Kidney epithelial cell (primary cell): ENCODE data around the gene DNHD1. TPM values are rescaled to one million over a fixed set of nuclear protein-coding genes. Genes with fewer than 3 reads are reported as not detected.

Experiments
- DNase-seq: peaks from one replicate; pipeline ENCODE4 v3.0.0-alpha.2; 2010; ENCODE audit warnings: low read depth
- H3K27me3 ChIP-seq: 2 replicates; pipeline ENCODE4 v1.6.0; 2011; ENCODE audit warnings: low read length; ENCODE audit not compliant: control insufficient read depth, insufficient read depth
- H3K36me3 ChIP-seq: 2 replicates; pipeline ENCODE4 v1.5.1; 2011; ENCODE audit warnings: low read length; ENCODE audit not compliant: control insufficient read depth, insufficient read depth
- H3K4me3 ChIP-seq: 2 replicates; pipeline ENCODE4 v1.5.1; 2011; ENCODE audit warnings: low read depth, mild to moderate bottlenecking, control low read depth, low read length
- CTCF ChIP-seq: IDR thresholded peaks from 2 replicates; pipeline ENCODE4 v1.5.1; 2011; ENCODE audit warnings: mild to moderate bottlenecking, moderate library complexity, low read length, control low read depth, inconsistent platforms; ENCODE audit not compliant: insufficient read depth, poor library complexity, severe bottlenecking
- total RNA-seq: library from RNA; depleted of rRNA; stranded (reverse); fragments of >200 nt; gene quantifications from 2 replicates; pipeline ENCODE4 v1.2.3, GENCODE V29; 2015

The DNHD1 gene
- total RNA-seq, 1 donor from 2014 or later = 2.9 TPM

GRCh38 chr11:6563121-6563619 is 66.1 kb downstream of the DNHD1 start:
- Histone ChIP-seq H3K36me3 (no peaks in the 10 kb centered on the region), H3K27me3 (no peaks in the 10 kb centered on the region), H3K4me3 (no peak overlapping the region)
- no peak for TF ChIP-seq CTCF
- no peak for DNase-seq

GRCh38 chr11:6563667-6564066 is 66.6 kb downstream of the DNHD1 start:
- no peak for TF ChIP-seq CTCF

GRCh38 chr11:6565325-6565724 is 68.2 kb downstream of the DNHD1 start:
- no peak for TF ChIP-seq CTCF
- Histone ChIP-seq H3K36me3 (no peaks in the 10 kb centered on the region), H3K27me3 (peaks cover under 1% of the 10 kb centered on the region), H3K4me3 (no peak overlapping the region)
- DNase-seq = no peak

More at GRCh38 chr11:6563667-6564066, 66.6 kb downstream of the DNHD1 start:
- Histone ChIP-seq H3K4me3 (no peak overlapping the region), H3K36me3 (no peaks in the 10 kb centered on the region), H3K27me3 (no peaks in the 10 kb centered on the region)
- no peak for DNase-seq

GRCh38 chr11:6565988-6566703 is 69.1 kb downstream of the DNHD1 start:
- no peak for TF ChIP-seq CTCF
- H3K27me3 ChIP-seq = peaks cover 8% of the 10 kb centered on the region

GRCh38 chr11:6566704-6567370 is 69.8 kb downstream of the DNHD1 start:
- no peak for DNase-seq
- Histone ChIP-seq H3K27me3 (peaks cover 13% of the 10 kb centered on the region), H3K36me3 (no peaks in the 10 kb centered on the region), H3K4me3 (no peak overlapping the region)
- TF ChIP-seq CTCF = no peak

More at GRCh38 chr11:6565988-6566703, 69.1 kb downstream of the DNHD1 start:
- no peak for DNase-seq
- Histone ChIP-seq H3K4me3 (no peak overlapping the region), H3K36me3 (no peaks in the 10 kb centered on the region)
